OCI-LY1 (cell line): ENCODE results near the gene CIB1.

Experiments
- EZH2 ChIP-seq: fragments of 200-600 bp; sonication (generic), shearing (Covaris generic); IDR thresholded peaks from 2 replicates; pipeline ENCODE4 v1.8.0; 2017; ENCODE audit warnings: borderline replicate concordance, mixed run types, mild to moderate bottlenecking, antibody characterized with exemption, low read length, moderate library complexity, mixed read lengths
- TF ChIP-seq, protein P1 (sequence below): fragments of 200-600 bp; sonication (generic), shearing (Covaris generic); IDR thresholded peaks from 2 replicates; pipeline ENCODE4 v1.5.1; 2017; ENCODE audit warnings: mild to moderate bottlenecking, antibody characterized with exemption, low read length, moderate library complexity, mixed read lengths

DNA sequence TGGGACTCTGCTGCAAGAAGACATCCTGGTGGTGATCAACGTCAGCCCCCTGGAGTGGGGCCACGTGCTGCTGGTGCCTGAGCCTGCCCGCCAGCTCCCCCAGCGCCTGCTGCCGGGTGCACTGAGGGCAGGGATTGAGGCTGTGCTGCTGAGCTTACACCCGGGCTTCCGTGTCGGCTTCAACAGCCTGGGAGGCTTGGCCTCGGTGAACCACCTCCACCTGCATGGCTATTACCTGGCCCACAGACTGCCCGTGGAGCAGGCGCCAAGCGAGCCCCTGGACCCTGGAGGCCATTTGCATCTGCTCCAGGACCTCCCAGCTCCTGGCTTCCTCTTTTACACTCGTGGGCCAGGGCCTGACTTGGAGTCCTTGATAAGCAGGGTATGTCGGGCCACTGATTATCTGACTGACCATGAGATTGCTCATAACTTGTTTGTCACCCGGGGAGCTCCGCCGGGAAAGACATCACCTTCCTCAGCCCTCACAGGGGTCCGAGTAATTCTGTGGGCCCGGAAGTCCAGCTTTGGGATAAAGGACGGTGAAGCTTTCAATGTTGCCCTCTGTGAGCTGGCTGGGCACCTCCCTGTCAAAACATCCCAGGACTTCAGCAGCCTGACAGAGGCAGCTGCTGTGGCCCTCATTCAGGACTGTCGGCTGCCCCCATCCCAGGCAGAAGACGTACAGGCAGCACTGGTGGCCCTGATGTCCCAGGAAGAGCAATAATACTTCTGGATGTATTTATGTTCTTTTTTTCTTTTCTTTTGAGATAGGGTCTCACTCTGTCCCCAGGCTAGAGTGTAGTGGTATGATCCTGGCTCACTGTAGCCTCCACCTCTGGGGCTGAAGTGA is 7.8 kb upstream of the CIB1 start:
- TF ChIP-seq, protein P1, sequence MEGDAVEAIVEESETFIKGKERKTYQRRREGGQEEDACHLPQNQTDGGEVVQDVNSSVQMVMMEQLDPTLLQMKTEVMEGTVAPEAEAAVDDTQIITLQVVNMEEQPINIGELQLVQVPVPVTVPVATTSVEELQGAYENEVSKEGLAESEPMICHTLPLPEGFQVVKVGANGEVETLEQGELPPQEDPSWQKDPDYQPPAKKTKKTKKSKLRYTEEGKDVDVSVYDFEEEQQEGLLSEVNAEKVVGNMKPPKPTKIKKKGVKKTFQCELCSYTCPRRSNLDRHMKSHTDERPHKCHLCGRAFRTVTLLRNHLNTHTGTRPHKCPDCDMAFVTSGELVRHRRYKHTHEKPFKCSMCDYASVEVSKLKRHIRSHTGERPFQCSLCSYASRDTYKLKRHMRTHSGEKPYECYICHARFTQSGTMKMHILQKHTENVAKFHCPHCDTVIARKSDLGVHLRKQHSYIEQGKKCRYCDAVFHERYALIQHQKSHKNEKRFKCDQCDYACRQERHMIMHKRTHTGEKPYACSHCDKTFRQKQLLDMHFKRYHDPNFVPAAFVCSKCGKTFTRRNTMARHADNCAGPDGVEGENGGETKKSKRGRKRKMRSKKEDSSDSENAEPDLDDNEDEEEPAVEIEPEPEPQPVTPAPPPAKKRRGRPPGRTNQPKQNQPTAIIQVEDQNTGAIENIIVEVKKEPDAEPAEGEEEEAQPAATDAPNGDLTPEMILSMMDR = no peak
- no peak for TF ChIP-seq EZH2
